ENCODE results near the gene PLCXD1. TPM values are rescaled to one million over a fixed set of nuclear protein-coding genes. Genes with fewer than 3 reads are reported as not detected.
A peak's percentile ranks its signal among the peaks of the same experiment; 100 is the strongest.

The PLCXD1 gene
- total and polyA plus RNA-seq, 4 donors, result 13.4 to 41.5 (median 28.2) TPM

DNA sequence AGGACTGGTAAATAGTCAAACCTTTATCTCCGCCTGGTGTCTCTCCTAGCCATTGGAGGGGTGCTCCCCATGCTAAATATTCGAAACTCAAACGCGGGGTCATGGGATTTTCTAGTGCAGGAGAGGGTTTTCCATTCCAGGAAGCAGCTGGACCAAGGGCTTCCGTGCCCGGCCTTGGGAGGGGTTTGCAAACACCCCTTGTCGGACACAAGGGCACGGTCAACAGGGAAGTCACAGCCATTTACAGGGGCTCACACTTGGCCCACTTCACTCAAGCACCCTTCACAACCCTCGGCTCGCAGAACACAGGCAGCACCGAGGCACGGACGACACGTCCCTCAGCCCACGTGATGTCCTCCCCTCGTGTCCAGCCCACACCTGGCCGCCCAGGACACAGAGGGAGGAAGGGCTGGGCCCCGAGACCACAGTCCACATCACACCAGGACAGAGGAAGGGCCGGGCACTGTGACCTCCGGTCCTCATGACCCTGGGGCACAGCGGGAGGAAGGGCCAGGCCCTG lies 10.3 kb upstream of the PLCXD1 start:
- peaks cover 0 to 9% (median 0%) of the 10 kb centered on the region in 5 donors for H3K4me1 ChIP-seq (ENCODE audit: control insufficient read depth in 5 of 5, insufficient read depth in 5 of 5, low read length in 5 of 5)
- H3K4me3 ChIP-seq, result no peak overlapping the region
- H3K9ac ChIP-seq (ENCODE audit: insufficient read depth in 1 of 2, low read length in 2 of 2), result no peak overlapping the region
- no peaks in the 10 kb centered on the region for H3K9me3 ChIP-seq (ENCODE audit: control insufficient read depth in 4 of 4, insufficient read depth in 3 of 4, low read length in 3 of 4)
- H3K27me3 ChIP-seq (ENCODE audit: control insufficient read depth in 3 of 3, insufficient read depth in 3 of 3, low read length in 2 of 3), result no peaks in the 10 kb centered on the region
- no peak for DNase-seq
- peak; percentile 34 for ATAC-seq (ENCODE audit: insufficient read depth, low FRiP score)
- no peaks in the 10 kb centered on the region for H3K36me3 ChIP-seq (ENCODE audit: control insufficient read depth in 4 of 4, insufficient read depth in 4 of 4, low read length in 4 of 4)
- 60 to 73% methylated on average over 21 of the region's 21 CpGs for WGBS, 2 donors
- TF ChIP-seq, protein P1, sequence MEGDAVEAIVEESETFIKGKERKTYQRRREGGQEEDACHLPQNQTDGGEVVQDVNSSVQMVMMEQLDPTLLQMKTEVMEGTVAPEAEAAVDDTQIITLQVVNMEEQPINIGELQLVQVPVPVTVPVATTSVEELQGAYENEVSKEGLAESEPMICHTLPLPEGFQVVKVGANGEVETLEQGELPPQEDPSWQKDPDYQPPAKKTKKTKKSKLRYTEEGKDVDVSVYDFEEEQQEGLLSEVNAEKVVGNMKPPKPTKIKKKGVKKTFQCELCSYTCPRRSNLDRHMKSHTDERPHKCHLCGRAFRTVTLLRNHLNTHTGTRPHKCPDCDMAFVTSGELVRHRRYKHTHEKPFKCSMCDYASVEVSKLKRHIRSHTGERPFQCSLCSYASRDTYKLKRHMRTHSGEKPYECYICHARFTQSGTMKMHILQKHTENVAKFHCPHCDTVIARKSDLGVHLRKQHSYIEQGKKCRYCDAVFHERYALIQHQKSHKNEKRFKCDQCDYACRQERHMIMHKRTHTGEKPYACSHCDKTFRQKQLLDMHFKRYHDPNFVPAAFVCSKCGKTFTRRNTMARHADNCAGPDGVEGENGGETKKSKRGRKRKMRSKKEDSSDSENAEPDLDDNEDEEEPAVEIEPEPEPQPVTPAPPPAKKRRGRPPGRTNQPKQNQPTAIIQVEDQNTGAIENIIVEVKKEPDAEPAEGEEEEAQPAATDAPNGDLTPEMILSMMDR (IDR thresholded peaks at IDR 0.05; ENCODE audit: control extremely low read depth, extremely low read depth), result no peak
- H3K27ac ChIP-seq (ENCODE audit: low read depth in 1 of 2, low read length in 1 of 2), result peak overlapping the region in 1 of 2 donors; percentile 41

DNA sequence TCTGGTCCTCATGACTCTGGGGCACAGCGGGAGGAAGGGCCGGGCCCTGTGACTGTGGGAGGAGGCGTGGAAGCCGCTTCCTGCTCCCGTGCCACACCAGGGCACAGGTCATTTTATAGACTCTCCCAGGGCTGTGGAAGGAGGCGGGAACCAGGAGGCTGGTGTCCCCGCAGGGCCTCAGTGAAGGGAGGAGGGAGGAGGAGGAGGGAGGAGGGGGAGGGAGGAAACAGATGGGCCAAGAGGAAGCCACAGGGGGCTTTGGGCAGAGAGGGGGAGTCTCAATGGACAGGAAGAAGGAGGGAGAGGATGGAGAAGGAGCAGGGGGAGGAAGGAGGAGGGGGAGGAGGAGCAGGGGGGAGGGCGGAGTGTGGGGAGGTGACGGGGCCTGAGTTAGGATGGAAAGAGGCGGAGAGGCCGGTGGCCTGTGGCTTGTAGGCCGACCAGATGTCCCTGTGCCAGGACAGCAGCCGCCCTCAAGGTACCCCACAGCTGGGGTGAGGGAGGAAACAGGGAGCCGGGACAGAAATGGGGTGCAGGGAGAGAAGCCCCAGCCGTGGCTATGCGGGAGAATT lies 6.2 kb upstream of the PLCXD1 start:
- H3K27ac ChIP-seq (ENCODE audit: low read depth in 1 of 2, low read length in 1 of 2), result peak overlapping the region; percentile 76 to 80
- DNase-seq (peak in 1 of 3 donors; percentile 56), ATAC-seq (ENCODE audit: insufficient read depth, low FRiP score) (no peak)
- 11 to 38% methylated on average over 16 of the region's 16 CpGs for WGBS, 2 donors
- H3K9ac ChIP-seq (ENCODE audit: insufficient read depth in 1 of 2, low read length in 2 of 2), result no peak overlapping the region
- TF ChIP-seq, protein P1 (IDR thresholded peaks at IDR 0.05; ENCODE audit: control extremely low read depth, extremely low read depth), result no peak
- H3K27me3 ChIP-seq (ENCODE audit: control insufficient read depth in 3 of 3, insufficient read depth in 3 of 3, low read length in 2 of 3), result peaks cover 0 to 6% (median 0%) of the 10 kb centered on the region in 3 donors
- H3K4me3 ChIP-seq, result no peak overlapping the region
- no peaks in the 10 kb centered on the region for H3K36me3 ChIP-seq (ENCODE audit: control insufficient read depth in 4 of 4, insufficient read depth in 4 of 4, low read length in 4 of 4)
- no peaks in the 10 kb centered on the region for H3K9me3 ChIP-seq (ENCODE audit: control insufficient read depth in 4 of 4, insufficient read depth in 3 of 4, low read length in 3 of 4)
- H3K4me1 ChIP-seq (ENCODE audit: control insufficient read depth in 5 of 5, insufficient read depth in 5 of 5, low read length in 5 of 5), result peaks cover 0 to 15% (median 3%) of the 10 kb centered on the region in 5 donors

DNA sequence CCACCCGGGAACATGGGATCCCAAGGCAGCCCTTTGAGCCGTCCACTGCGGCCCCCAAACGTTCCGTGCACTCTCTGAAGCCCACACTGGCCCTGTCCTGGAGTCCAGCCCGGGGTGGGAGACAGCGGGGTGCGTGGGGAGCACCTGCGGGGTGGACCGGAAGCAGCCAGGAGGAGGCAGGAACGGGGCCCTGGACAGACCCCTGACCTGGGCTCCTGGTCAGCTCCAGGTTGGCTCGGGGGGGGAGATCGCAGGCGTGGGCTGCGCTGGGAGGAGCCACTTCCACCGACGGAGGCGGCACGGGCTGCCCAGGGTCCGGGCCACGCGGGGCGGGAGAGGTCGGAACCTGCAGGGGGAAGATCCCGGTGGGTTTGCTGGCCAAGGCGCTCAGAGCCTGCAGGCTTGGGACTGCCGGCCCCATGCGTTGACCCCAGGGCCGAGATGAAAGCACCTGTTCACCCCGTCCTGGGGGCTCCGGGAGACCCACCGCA lies 5.7 kb upstream of the PLCXD1 start:
- H3K4me1 ChIP-seq (ENCODE audit: control insufficient read depth in 5 of 5, insufficient read depth in 5 of 5, low read length in 5 of 5), result peaks cover 0 to 15% (median 3%) of the 10 kb centered on the region in 5 donors
- H3K27ac ChIP-seq (ENCODE audit: low read depth in 1 of 2, low read length in 1 of 2), result peak overlapping the region; percentile 76 to 80
- ATAC-seq (ENCODE audit: insufficient read depth, low FRiP score) (no peak), DNase-seq (no peak)
- TF ChIP-seq, protein P1 (IDR thresholded peaks at IDR 0.05; ENCODE audit: control extremely low read depth, extremely low read depth), result no peak
- no peak overlapping the region for H3K4me3 ChIP-seq
- peaks cover 0 to 6% (median 0%) of the 10 kb centered on the region in 3 donors for H3K27me3 ChIP-seq (ENCODE audit: control insufficient read depth in 3 of 3, insufficient read depth in 3 of 3, low read length in 2 of 3)
- 8 to 27% methylated on average over 31 to 32 of the region's 32 CpGs for WGBS, 2 donors
- no peaks in the 10 kb centered on the region for H3K9me3 ChIP-seq (ENCODE audit: control insufficient read depth in 4 of 4, insufficient read depth in 3 of 4, low read length in 3 of 4)
- no peaks in the 10 kb centered on the region for H3K36me3 ChIP-seq (ENCODE audit: control insufficient read depth in 4 of 4, insufficient read depth in 4 of 4, low read length in 4 of 4)
- no peak overlapping the region for H3K9ac ChIP-seq (ENCODE audit: insufficient read depth in 1 of 2, low read length in 2 of 2)
